GM12865 (cell line): ENCODE results near the gene ROR1.
"Not testable (repeated sequence)": the region's sequence is repeated elsewhere in the genome, so short reads cannot be mapped to it uniquely, and the experiment has no call there.

Experiments used
- DNase-seq: peaks from one replicate; pipeline ENCODE4 v3.0.0; 2010; ENCODE audit warnings: low read depth
- H3K4me3 ChIP-seq: 2 replicates; pipeline ENCODE4 v1.5.1; 2011; ENCODE audit warnings: mild to moderate bottlenecking, low read depth, low read length, control low read depth
- CTCF ChIP-seq: IDR thresholded peaks from 2 replicates; pipeline ENCODE4 v1.5.1; 2011; ENCODE audit warnings: low read length, control low read depth, low read depth, inconsistent platforms; ENCODE audit not compliant: insufficient read depth; ENCODE audit errors: missing control alignments

Gene ROR1

GRCh38 chr1:63782982-63783381 is 9.2 kb downstream of the ROR1 start:
- no peak overlapping the region for H3K4me3 ChIP-seq
- no peak for DNase-seq
- TF ChIP-seq CTCF = no peak

GRCh38 chr1:63784083-63784482 is 10.3 kb downstream of the ROR1 start:
- no peak for DNase-seq
- TF ChIP-seq CTCF = no peak
- H3K4me3 ChIP-seq = no peak overlapping the region

GRCh38 chr1:63784489-63785390 is 10.9 kb downstream of the ROR1 start:
- DNase-seq = no peak
- no peak for TF ChIP-seq CTCF

DNA sequence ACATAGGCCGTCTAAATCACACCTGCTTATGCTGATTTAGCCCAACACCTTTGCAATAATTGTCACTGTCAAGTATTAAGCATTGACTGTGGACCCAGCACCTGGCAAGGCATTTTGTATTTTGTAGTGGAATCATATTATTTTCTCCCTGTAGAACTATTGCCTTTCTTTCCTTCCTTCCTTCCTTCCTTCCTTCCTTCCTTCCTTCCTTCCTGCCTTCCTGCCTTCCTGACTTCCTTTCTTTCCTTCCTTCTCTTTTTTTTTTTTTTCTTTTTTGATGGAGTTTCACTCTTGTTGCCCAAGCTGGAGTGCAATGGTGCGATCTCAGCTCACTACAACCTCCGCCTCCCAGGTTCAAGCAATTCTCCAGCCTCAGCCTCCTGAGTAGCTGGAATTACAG is 13.5 kb downstream of the ROR1 start:
- DNase-seq, H3K4me3 ChIP-seq: not testable (repeated sequence)

More at GRCh38 chr1:63784489-63785390, 10.9 kb downstream of the ROR1 start:
- no peak overlapping the region for H3K4me3 ChIP-seq

DNA sequence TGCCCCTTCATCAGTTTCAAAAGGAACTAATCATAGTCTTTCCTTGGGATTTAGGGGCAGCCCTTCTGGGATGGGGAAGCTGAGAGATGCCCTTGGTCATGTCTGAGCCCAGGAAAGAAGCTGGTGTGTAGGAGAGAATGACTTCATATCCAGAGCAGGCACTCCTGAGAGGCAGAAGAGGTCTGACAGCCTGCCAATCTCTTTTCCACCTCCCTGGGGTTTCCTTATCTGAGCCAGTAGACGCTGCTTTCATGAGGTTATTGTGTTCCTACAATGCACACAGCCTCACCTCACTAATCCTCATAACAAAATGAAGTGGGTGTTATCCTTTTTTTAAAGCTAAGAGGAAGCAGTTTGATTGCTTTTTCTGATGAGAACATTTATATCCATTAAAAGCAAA is 14.1 kb downstream of the ROR1 start:
- no peak for TF ChIP-seq CTCF
- DNase-seq = no peak
- no peak overlapping the region for H3K4me3 ChIP-seq

GRCh38 chr1:63789856-63790605 is 16.2 kb downstream of the ROR1 start:
- TF ChIP-seq CTCF = no peak
- H3K4me3 ChIP-seq = no peak overlapping the region
- no peak for DNase-seq

GRCh38 chr1:63790989-63791388 is 17.2 kb downstream of the ROR1 start:
- DNase-seq = no peak
- TF ChIP-seq CTCF = no peak
- no peak overlapping the region for H3K4me3 ChIP-seq
